Loucy (cell line): ENCODE measurements around the gene DACT2.

Experiments
- CTCF ChIP-seq: fragments of 200-600 bp; sonication (generic); conservative IDR thresholded peaks from 2 replicates; pipeline ENCODE4 v1.5.1; 2014; ENCODE audit warnings: mild to moderate bottlenecking, antibody characterized with exemption, low read length
- EZH2phosphoT487 ChIP-seq: fragments of 200-600 bp; IDR thresholded peaks from 2 replicates; pipeline ENCODE4 v1.6.1; 2018; ENCODE audit warnings: antibody characterized with exemption, mild to moderate bottlenecking, moderate library complexity, borderline replicate concordance

- no peak for TF ChIP-seq CTCF
- TF ChIP-seq EZH2phosphoT487 = no peak
These were observed 39.3 kb downstream of the DACT2 start for GRCh38 chr6:168280020-168280898.
